Stimulated activated CD8-positive, alpha-beta memory T cell treated with anti-CD3 and anti-CD28 coated beads, Interleukin-15, amount 100 ng/mL, for 4 hours (primary cell): ENCODE results near the gene FUT8.

Experiments used
- DNase-seq, 2 donors: peaks; one replicate each; pipeline ENCODE4 v3.0.0-alpha.2; 2020; ENCODE audit warnings: low read depth in 2 of 2

FUT8 gene

DNA sequence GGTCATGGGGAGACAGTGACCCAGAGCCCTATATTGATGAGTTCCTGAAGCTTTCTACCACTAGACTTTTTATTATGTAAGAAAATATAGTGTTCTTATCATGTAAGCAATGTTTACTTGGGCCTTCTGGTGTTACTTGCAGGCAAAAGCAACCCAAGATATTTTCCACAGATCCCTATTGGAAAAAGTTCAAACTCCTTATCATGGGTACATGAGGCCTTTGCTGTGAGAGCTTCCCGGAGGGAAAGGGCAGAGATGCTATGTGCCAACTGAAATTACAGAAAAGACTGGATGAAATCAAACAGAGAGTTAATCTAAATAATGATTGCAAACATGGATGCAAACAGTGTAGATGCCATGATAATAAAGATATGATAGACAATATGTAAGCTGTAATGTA, 361.5 kb downstream of the FUT8 start:
- DNase-seq: no peak

DNA sequence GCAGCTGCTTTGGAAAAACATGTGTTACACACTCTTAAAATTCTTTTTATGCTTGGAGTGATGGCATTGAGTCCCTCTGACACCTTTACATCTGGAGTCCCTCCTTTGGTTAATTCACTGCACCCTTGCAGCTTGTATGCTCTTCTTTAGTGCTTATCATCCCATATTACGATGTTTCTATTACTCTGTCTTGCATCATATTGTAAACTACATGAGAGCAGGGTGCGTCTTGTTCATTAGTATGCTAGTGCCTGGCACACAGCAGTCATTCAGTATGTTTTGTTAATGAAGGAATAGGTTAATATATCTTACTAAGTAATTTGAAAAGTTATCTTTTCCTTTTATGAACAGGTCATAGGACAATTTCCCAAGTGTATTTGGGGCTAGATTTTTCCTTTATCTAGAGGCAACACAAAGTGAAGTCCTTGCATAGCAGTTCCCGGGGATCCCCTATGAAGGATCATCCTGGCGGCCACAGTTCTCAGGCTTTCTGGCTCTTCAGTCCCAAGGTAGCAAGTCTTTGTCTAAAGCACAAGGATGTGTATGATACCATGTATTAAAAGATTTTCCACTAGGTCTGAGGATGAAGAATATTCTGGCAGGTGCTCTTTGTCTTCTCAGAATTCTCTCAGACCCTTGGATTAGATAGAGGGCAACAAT, 363.8 kb downstream of the FUT8 start:
- no peak for DNase-seq

DNA sequence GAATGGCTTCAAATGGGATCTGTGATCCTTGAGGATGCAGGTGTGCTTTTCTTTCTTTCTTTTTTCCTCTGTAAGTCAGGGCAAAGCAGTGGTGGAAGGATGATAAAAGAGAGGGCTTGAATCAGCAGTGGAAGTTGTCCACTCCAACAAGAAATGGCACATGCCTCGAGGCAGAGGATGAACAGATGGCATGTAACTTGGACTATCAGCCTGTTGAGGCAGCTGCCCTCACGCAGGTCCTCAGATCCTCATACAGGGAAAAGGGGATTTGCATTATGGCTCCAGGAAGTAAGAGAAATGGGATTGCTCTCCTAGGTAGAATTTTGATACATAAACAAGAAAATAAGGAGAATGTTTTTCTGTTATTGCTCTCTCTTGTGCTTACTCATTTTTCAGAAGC, 368.0 kb downstream of the FUT8 start:
- no peak for DNase-seq

DNA sequence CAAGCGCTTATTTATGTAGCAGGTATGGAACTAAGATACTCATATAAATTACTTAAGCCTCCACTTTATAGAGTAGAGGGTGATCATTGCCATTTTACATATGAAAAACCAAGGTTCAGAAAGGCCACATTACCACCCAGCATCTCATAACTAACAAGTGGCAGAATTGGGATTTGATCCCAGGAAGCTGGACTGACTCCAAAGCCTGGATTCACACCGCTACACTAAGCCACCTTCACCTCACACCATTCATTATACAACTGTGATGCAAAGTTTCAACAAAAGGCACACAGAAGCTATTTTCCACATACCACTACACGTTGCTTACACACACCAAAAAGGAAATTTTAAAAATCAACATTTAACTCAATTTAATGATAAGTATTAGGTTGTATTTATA, 370.6 kb downstream of the FUT8 start:
- no peak for DNase-seq

DNA sequence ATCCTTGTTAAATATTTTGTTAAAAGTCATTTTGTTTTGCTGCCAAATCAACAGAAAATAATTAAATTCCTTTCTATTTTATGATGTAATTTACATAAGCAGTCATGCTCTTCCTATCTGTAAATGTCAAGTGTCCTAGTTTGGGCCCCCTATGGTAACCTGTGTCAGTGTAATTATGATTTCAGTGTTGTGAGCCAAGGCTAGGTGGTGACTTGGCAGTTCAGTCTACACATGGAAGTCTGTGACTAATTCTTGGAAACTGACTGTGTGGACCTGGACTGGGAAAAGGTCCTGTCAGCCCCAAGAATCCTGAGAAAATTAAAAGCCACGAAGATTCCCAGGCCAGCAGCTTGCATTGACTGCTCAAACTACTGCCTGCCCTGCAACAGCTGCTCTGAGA, 371.0 kb downstream of the FUT8 start:
- no peak for DNase-seq

DNA sequence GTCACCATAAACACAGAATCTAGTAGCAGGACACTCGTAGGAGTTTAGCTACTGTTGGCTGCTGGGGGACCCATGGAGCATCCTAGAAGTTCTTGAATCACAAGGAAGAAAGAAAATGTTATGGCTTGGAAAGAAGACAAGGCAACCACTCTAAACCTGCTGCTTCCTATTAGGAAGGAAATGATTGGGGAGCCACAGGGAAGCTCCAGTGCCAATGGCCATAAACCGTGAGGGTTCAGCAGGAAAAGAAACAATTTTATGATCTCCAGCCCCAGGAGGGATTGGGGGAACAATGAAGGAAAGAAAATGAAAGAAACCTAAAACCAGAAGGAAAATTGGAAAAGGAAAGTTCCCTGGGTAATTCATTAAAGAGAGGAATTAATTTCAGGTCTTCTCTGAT, 372.0 kb downstream of the FUT8 start:
- DNase-seq: no peak

DNA sequence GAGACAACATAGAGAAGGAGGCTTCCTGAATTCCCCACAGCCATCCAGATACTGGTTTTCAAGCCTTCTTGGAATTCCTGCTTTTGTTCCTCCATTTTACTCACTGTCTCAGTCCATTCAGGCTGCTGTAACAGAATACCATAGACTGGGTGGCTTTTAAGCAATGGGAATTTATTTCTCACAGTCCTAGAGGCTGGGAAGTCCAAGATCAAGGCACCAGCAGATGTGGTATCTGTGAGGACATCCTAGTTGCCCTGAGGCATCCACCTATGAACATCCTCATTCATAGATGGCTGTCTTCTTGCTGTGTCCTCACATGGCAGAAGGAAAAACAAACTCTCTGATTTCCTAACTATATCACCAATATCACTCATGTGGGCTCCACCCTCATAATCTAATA, 374.9 kb downstream of the FUT8 start:
- no peak for DNase-seq

DNA sequence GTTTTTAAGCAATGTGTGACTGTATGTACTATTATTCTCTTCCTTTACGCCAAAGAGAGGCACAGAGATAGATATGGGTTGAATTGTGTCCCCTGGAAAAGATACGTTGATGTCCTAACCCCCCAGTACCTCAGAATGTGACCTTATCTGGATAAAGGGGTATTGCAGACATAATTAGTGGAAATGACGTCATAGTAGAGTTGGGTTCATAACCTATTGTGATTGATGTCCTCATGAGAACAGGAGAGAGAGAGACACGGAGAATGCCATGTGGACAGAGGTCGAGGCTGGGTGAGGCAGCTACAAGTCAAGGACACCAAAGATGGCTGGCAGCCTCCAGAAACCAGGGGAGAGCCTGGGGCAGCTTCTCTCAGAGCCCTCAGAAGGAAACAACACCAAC, 376.3 kb downstream of the FUT8 start:
- DNase-seq: no peak

DNA sequence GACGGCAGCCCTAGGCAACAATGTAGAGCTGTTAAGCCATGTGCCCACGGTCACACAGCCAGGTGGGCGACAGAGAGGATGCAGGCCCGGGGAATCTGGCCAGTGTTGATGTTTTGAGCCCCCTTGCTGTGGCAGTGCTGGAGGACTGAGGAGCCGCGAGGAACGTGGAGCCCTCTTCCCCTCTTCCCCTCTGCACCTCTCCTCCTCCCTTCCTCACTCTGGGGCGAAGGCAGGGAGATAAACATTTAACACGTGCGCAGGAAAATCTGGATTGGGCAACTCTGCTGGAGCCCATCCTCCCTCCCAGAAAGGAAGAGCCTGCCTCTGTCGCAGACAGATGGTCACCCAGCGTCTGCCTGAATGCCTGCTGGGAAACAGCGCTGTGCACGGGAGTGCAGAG, 376.8 kb downstream of the FUT8 start:
- DNase-seq: no peak

DNA sequence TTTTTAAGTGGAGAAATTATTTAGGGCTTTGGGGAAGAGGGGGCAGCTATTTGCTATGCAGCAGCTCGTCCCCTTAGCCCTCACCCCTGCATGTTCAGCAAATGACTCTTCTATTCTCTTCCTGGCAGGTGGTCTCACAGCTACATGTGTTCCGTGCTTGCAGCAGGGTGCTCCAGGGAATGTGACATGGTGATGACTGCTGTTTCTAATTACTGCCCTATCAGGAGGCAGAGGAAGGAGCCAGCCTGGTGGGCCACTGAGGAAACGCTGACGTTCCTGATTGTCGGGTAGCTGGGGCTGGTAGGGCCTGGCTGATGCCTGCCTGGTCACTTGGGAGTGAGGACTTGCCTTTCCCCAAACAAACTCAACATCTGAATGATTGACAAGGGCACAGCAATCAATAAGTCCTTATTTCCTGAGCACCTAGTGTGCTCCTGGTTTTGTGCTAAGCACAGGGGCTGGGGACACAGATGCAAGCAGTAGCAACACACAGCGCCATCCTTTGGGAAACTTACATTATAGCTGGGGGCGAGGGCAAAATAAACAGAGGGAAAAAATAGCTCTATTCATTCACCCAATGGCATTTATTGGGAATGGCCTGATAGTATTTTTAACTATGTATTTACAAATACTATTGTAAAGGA, 377.8 kb downstream of the FUT8 start:
- DNase-seq: no peak

DNA sequence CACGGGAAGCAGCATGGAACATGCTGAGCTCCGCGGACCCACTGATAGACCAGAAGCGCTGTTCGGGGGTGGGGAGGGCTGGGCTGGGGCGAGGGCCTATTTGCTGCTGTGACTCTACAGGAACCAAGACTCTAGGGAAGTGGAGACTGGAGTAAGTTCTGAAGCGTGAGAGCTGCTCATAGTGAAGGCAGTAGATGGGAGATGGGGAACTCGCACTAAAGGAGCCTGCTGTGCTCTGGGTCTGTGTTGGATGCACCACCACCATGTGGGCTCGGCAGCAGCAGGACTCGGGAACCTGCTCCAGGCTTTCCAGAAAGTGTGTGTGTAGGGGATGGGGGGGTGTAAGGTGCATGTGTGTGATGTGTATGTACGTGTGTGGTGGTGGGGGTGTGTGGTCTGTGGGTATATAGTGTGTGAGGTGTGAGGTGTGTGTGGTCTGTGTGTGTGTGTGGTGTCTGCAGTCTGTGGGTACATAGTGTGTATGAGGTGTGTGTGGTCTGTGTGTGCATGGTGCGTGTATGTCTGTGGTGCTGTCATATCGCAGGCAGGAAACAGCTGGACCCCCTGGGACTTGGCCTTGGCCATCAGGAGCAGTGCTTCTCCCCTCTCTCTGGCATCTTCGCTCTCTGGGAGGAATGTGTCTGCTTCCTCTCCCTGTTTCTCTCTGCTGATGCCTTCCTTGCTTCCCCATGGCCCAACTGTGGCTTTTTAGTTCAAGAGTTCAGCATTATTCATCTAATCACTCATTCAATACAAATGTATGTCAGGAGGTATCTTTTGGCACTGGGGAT, 378.9 kb downstream of the FUT8 start:
- DNase-seq: no peak

DNA sequence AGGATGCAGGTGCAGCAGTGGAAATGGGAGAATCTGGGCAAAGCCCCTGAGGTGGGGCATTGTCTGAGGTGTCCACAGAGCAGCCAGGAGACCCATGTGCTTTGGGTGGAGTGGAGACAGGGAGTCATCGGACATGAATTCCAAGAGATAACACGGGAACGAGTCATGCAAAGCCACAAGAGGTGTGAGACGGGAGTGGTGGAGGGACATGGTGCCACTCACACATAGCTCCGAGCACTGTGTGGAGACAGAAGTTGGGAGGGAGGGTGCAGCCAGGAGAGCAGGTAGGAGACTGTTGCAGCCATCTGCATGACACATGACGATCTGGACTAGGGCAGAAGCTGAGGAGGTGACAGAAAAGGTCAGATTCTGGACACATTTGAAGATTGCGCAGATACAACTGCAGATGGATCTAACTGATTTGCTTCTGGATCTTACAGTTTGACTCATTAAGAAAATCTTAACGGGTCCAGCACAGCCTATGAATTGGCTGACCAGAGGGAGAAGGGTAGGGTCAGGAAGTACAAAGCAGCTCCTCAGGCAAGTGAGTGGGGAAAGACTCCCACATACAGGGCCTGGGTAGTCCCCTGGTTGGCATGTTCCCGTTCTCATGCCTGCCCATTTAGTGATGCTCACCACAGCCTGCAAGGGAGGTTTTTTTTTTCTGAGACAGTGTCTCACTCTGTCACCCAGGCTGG, 379.8 kb downstream of the FUT8 start:
- no peak for DNase-seq
